ENCODE results near the gene MFF. TPM values are rescaled to one million over a fixed set of nuclear protein-coding genes. Genes with fewer than 3 reads are reported as not detected.

Gene MFF
- total and polyA plus RNA-seq, 2 of the 8 experiments (the other 6 are each of a cell fraction or from before 2014, with no cell fraction given) = 36.2 to 86.8 TPM

DNA sequence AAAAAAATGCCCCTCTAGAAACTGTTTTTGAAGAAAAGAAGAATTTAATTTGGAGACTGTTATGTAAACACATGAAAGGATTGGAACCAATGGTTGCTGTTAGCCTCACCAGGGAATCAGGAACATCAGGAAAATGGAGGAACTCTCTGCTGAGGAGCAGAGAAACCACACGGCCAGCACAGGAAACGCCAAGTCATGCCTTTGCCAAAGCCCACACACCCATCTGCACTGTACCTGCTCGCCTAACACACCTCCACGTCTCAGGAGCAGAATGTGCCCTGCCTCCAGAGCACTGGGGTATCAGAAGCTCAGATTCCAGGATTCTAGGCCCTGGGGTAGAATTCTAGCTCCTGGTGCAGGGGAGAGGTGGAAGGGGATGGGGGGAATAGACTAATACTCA is 72.5 kb downstream of the MFF start:
- Histone ChIP-seq H3K9me3 (ENCODE audit: insufficient read depth in 2 of 2, low read depth in 1 of 2, low read length in 1 of 2) (no peaks in the 10 kb centered on the region), H4K91ac (replicated peaks; ENCODE audit: insufficient read length, low read length) (no peak overlapping the region), H3K27ac (ENCODE audit: low read depth, low read length) (no peak overlapping the region), H4K20me1 (replicated peaks in 1 of 2; ENCODE audit: control insufficient read depth in 1 of 2, insufficient read depth in 2 of 2, low read length in 2 of 2) (no peaks in the 10 kb centered on the region), H4K8ac (ENCODE audit: extremely low read depth, insufficient read depth, low read length) (peak overlapping the region; percentile 57; the same call in 1 of the 2 replicates), H2AFZ (ENCODE audit: low read length) (peak overlapping the region; percentile 73; the same call in 1 of the 2 replicates), H3K79me2 (ENCODE audit: control insufficient read depth in 1 of 2, insufficient read depth in 2 of 2, low read length in 2 of 2) (no peaks in the 10 kb centered on the region), H3K36me3 (ENCODE audit: control insufficient read depth in 2 of 4, insufficient read depth in 4 of 4, low read length in 3 of 4) (no peaks in the 10 kb centered on the region), H4K5ac (ENCODE audit: insufficient read length, low read depth, low read length) (no peak overlapping the region), H3K4me2 (ENCODE audit: insufficient read depth in 1 of 2, low read depth in 2 of 2, low read length in 2 of 2) (no peak overlapping the region), H3K23ac (ENCODE audit: insufficient read length) (no peak overlapping the region), H3K9ac (replicated peaks in 1 of 4; ENCODE audit: extremely low read depth in 1 of 4, low read depth in 3 of 4, low read length in 3 of 4) (no peak overlapping the region), H3K4me1 (replicated peaks in 1 of 4; ENCODE audit: control insufficient read depth in 3 of 4, insufficient read depth in 4 of 4, low read length in 3 of 4) (no peaks in the 10 kb centered on the region; a peak in 1 of 7 replicates), H3K14ac (ENCODE audit: insufficient read length) (no peak overlapping the region), H3K4me3 (ENCODE audit: extremely low read depth in 1 of 4, insufficient read depth in 2 of 4, low read depth in 3 of 4, low read length in 4 of 4) (no peak overlapping the region), H3K27me3 (replicated peaks in 1 of 4; ENCODE audit: control insufficient read depth in 3 of 4, extremely low read depth in 1 of 4, insufficient read depth in 3 of 4, low read length in 3 of 4) (no peaks in the 10 kb centered on the region), H2BK120ac (replicated peaks; ENCODE audit: low read depth, low read length) (no peak overlapping the region), H3K23me2 (ENCODE audit: low read depth, low read length) (no peaks in the 10 kb centered on the region), H2AK5ac (ENCODE audit: low read depth, low read length) (no peak overlapping the region), H3K4ac (replicated peaks; ENCODE audit: insufficient read length, low read depth, low read length) (no peak overlapping the region), H3K79me1 (ENCODE audit: low read depth, low read length) (no peaks in the 10 kb centered on the region), H3K18ac (ENCODE audit: extremely low read depth, low read length) (no peak overlapping the region), H2BK15ac (ENCODE audit: low read length) (no peak overlapping the region), H2BK20ac (ENCODE audit: low read length) (peak overlapping the region; percentile 41; the same call in 1 of the 2 replicates), H3K56ac (replicated peaks; ENCODE audit: insufficient read length, low read depth, low read length) (no peak overlapping the region), H2BK5ac (ENCODE audit: low read depth, low read length) (no peak overlapping the region), H2BK12ac (ENCODE audit: low read depth, low read length) (no peak overlapping the region)
- 75% methylated on average over 4 of the region's 4 CpGs; no CpG with 5 or more reads in 1 of the 2 experiments for WGBS, 2 experiments (ENCODE audit: extremely low coverage in 1 of 2, insufficient coverage in 1 of 2, insufficient read length in 1 of 2, insufficient replicate concordance in 2 of 2, low coverage in 1 of 2, low lambda C conversion rate in 2 of 2, missing lambda C conversion rate in 1 of 2)
- ChIA-PET POLR2A (ENCODE audit: partially characterized antibody) (no interaction called here), CTCF (ENCODE audit: partially characterized antibody) (interaction anchor here (0.8 to 1.6 kb wide), 4 partner anchors 9 to 19 kb away, joined by 3 to 4 read pairs (median 4); no protein-coding TSS in a partner anchor)
- FAIRE-seq (no peak), DNase-seq (ENCODE audit: low read depth in 1 of 2, low spot score in 2 of 2) (no peak)
- TF ChIP-seq CHD2 (IDR thresholded peaks at IDR 0.05; ENCODE audit: low read length) (no peak), JUN (IDR thresholded peaks at IDR 0.05; ENCODE audit: low read depth, low read length) (no peak), CHD1 (IDR thresholded peaks at IDR 0.05; ENCODE audit: low read depth, low read length) (no peak), PHF8 (conservative IDR thresholded peaks at IDR 0.05; ENCODE audit: low read depth, low read length) (no peak), NANOG (IDR thresholded peaks at IDR 0.05; ENCODE audit: insufficient read depth, low read depth, low read length, poor library complexity, severe bottlenecking) (no peak), RAD21 (IDR thresholded peaks at IDR 0.05 in 1 of 2, conservative IDR thresholded peaks at IDR 0.05 in 1 of 2; ENCODE audit: low read depth in 2 of 2, low read length in 2 of 2) (no peak), CBX8 (IDR thresholded peaks at IDR 0.05; ENCODE audit: borderline replicate concordance, low read depth, low read length) (no peak), NRF1 (IDR thresholded peaks at IDR 0.05; ENCODE audit: low read depth, low read length) (no peak), KDM4A (IDR thresholded peaks at IDR 0.05; ENCODE audit: low read depth, low read length, severe bottlenecking) (no peak), EGR1 (IDR thresholded peaks at IDR 0.05; ENCODE audit: borderline replicate concordance, low read depth, low read length) (no peak), TBP (IDR thresholded peaks at IDR 0.05; ENCODE audit: low read depth, low read length) (no peak)
- TF ChIP-seq, protein P1, sequence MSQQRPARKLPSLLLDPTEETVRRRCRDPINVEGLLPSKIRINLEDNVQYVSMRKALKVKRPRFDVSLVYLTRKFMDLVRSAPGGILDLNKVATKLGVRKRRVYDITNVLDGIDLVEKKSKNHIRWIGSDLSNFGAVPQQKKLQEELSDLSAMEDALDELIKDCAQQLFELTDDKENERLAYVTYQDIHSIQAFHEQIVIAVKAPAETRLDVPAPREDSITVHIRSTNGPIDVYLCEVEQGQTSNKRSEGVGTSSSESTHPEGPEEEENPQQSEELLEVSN (IDR thresholded peaks at IDR 0.05) = no peak
- TF ChIP-seq, protein P2, sequence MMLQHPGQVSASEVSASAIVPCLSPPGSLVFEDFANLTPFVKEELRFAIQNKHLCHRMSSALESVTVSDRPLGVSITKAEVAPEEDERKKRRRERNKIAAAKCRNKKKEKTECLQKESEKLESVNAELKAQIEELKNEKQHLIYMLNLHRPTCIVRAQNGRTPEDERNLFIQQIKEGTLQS (IDR thresholded peaks at IDR 0.05; ENCODE audit: insufficient read depth, low read depth, low read length) = no peak

Measured in H1 (cell line).